ENCODE data around the gene ENC1. TPM values are rescaled to one million over a fixed set of nuclear protein-coding genes. Genes with fewer than 3 reads are reported as not detected.

The ENC1 gene
- total RNA-seq, 2 experiments from 2014 or later = 12.1 to 25.9 TPM

DNA sequence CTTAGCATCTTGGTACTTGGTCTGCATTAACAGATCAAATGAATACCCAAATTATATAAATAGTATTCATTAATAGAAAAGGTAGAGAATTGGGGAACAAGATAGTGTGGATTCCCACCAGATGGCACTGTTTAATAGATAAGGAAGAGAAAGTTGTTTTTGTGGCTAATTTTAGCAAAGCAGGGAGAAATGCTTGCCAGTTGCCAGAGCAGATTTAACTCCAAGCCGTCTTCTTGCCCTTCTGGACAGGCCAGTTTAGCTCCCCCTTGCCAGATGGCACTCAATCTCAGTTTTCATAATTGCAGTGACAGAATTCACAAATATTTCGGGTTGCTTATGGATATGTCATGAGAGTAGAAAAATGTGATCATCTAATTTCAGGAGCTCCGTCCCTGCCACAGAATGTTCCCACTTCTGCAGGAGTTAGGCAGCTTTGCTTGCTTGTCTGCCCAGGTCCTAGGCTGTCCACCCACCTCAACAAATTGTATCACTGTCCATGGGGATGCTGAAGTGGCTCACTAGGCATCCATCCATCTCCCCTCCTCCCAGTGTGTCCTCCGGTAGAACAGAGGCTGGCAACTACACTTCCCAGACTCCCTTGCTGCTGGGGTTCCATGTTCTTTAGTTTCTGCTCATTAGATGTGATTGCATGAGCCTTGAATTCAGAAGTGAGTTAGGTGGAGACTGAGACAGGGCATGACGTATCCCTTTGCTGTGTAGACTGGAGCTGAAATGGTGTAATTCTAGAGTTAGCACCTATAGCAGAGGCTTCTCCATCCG lies 32.7 kb upstream of the ENC1 start:
- Histone ChIP-seq H3K79me2 (ENCODE audit: insufficient read depth, low read depth, low read length) (no peaks in the 10 kb centered on the region), H3K9me2 (ENCODE audit: insufficient read depth, low read length) (no peaks in the 10 kb centered on the region), H3K4me1 (ENCODE audit: insufficient read depth, low read length, poor library complexity, severe bottlenecking) (no peaks in the 10 kb centered on the region), H3K9me3 (ENCODE audit: low read length) (peaks cover 9% of the 10 kb centered on the region; the same call in 1 of the 2 replicates), H3K4me2 (ENCODE audit: low read length) (no peak overlapping the region), H4K20me1 (ENCODE audit: insufficient read depth, low read length) (no peaks in the 10 kb centered on the region), H3K36me3 (ENCODE audit: insufficient read depth, low read length) (no peaks in the 10 kb centered on the region), H3K27ac (ENCODE audit: low read depth, low read length, poor library complexity, severe bottlenecking) (no peak overlapping the region), H2AFZ (ENCODE audit: low read length) (0 out of 2 replicates have a peak overlapping the region, but pooled peaks have one; percentile 38), H3K4me3 (ENCODE audit: low read depth, low read length, poor library complexity, severe bottlenecking) (no peak overlapping the region)
- intact Hi-C loops (cut with micrococcal nuclease; ENCODE audit: unreplicated experiment) = no loop called here
- BruUV-seq (replicated peaks) = no TSS peak
- ChIA-PET POLR2A (no interaction called here), CTCF (ENCODE audit: unreplicated experiment) (no interaction called here)
- no peak for TF ChIP-seq EZH2phosphoT487 (IDR thresholded peaks at IDR 0.05; ENCODE audit: borderline replicate concordance, low read depth, low read length)
- TF ChIP-seq, protein P1, sequence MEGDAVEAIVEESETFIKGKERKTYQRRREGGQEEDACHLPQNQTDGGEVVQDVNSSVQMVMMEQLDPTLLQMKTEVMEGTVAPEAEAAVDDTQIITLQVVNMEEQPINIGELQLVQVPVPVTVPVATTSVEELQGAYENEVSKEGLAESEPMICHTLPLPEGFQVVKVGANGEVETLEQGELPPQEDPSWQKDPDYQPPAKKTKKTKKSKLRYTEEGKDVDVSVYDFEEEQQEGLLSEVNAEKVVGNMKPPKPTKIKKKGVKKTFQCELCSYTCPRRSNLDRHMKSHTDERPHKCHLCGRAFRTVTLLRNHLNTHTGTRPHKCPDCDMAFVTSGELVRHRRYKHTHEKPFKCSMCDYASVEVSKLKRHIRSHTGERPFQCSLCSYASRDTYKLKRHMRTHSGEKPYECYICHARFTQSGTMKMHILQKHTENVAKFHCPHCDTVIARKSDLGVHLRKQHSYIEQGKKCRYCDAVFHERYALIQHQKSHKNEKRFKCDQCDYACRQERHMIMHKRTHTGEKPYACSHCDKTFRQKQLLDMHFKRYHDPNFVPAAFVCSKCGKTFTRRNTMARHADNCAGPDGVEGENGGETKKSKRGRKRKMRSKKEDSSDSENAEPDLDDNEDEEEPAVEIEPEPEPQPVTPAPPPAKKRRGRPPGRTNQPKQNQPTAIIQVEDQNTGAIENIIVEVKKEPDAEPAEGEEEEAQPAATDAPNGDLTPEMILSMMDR (conservative IDR thresholded peaks at IDR 0.05; ENCODE audit: low read length) = peak; percentile 66
- peak; percentile 28 for DNase-seq (ENCODE audit: low spot score)

DNA sequence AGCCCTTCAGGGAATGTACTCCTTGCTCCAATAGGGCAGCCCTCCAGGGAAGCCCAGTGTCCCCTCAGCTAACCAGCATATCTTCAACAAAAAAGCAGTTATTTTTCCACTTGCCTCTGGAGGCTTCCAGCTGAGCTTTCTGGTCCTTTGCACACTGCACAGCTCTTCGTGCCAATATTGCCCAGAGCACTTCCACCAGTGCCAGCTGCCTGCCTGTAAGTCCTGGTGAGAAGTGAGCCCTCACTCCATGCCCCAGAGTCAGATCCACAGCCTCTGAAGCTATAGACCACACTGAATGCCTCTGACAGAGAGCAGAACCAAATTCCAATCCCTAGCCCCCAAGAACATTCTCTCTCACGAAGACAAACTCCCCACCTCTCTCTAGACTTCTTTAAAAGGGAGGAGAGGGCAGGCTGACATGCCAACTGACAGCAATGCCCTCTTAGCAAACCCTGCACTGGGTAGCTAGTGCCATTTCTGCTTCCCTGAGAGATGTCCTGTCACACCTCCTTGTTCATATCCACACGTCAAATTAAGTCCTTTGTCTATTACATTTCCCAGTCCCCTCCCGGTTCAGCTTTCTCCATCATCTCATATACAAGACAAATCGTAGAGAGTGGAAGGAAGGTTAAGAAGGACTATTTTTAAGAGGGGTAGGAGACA lies 31.8 kb upstream of the ENC1 start:
- Histone ChIP-seq H3K36me3 (ENCODE audit: insufficient read depth, low read length) (no peaks in the 10 kb centered on the region), H3K4me1 (ENCODE audit: insufficient read depth, low read length, poor library complexity, severe bottlenecking) (no peaks in the 10 kb centered on the region), H3K4me3 (ENCODE audit: low read depth, low read length, poor library complexity, severe bottlenecking) (no peak overlapping the region), H3K27ac (ENCODE audit: low read depth, low read length, poor library complexity, severe bottlenecking) (no peak overlapping the region), H3K4me2 (ENCODE audit: low read length) (no peak overlapping the region), H2AFZ (ENCODE audit: low read length) (no peak overlapping the region), H4K20me1 (ENCODE audit: insufficient read depth, low read length) (no peaks in the 10 kb centered on the region), H3K9me3 (ENCODE audit: low read length) (peaks cover 9% of the 10 kb centered on the region; the same call in 1 of the 2 replicates), H3K79me2 (ENCODE audit: insufficient read depth, low read depth, low read length) (no peaks in the 10 kb centered on the region), H3K9me2 (ENCODE audit: insufficient read depth, low read length) (no peaks in the 10 kb centered on the region)
- DNase-seq (ENCODE audit: low spot score) = no peak
- TF ChIP-seq, protein P1 (conservative IDR thresholded peaks at IDR 0.05; ENCODE audit: low read length) = no peak
- no peak for TF ChIP-seq EZH2phosphoT487 (IDR thresholded peaks at IDR 0.05; ENCODE audit: borderline replicate concordance, low read depth, low read length)
- BruUV-seq (replicated peaks) = no TSS peak
- ChIA-PET POLR2A (interaction anchor here (0.6 kb wide), 1 partner anchor 54 kb away, joined by 6 read pairs; no protein-coding TSS in a partner anchor), CTCF (ENCODE audit: unreplicated experiment) (no interaction called here)
- intact Hi-C loops (cut with micrococcal nuclease; ENCODE audit: unreplicated experiment) = no loop called here
